Vagina (tissue), 2 donors: ENCODE results near the gene HOXA5. TPM values are rescaled to one million over a fixed set of nuclear protein-coding genes. Genes with fewer than 3 reads are reported as not detected.
A peak's percentile ranks its signal among the peaks of the same experiment; 100 is the strongest.

Experiments
- DNase-seq, 2 donors: peaks; one replicate each; pipeline ENCODE4 v3.0.0-alpha.2; 2017; ENCODE audit errors: extremely low spot score in 2 of 2
- H3K27ac ChIP-seq: fragments of 200-600 bp; sonication (generic); one replicate; pipeline ENCODE4 v1.5.1; 2019
- H3K27me3 ChIP-seq: fragments of 200-600 bp; sonication (generic); one replicate; pipeline ENCODE4 v1.5.1; 2019
- H3K36me3 ChIP-seq, 2 donors: fragments of 200-600 bp; sonication (generic); one replicate each; pipeline ENCODE4 v1.5.1; 2017 to 2019
- H3K4me1 ChIP-seq: fragments of 200-600 bp; sonication (generic); one replicate; pipeline ENCODE4 v1.5.1; 2019
- H3K4me3 ChIP-seq, 2 donors: fragments of 200-600 bp; sonication (generic); 1 replicate in 1 of 2; 2 replicates in 1 of 2; pipeline ENCODE4 v1.5.1; 2016 to 2019
- H3K9me3 ChIP-seq: fragments of 200-600 bp; sonication (generic); one replicate; pipeline ENCODE4 v1.5.1; 2019
- CTCF ChIP-seq, 3 experiments: fragments of 450-650 bp in 2 of 3; fragments of 200-600 bp in 1 of 3; sonication (generic) in 1 of 3; IDR thresholded peaks; one replicate each; pipeline ENCODE4 v1.5.1; 2017 to 2019; ENCODE audit warnings: antibody characterized with exemption in 3 of 3, mild to moderate bottlenecking in 2 of 3, moderate library complexity in 2 of 3
- POLR2A ChIP-seq, 2 donors: fragments of 450-650 bp; IDR thresholded peaks; one replicate each; pipeline ENCODE4 v1.6.1; 2017; ENCODE audit warnings: antibody characterized with exemption in 2 of 2, mild to moderate bottlenecking in 2 of 2, moderate library complexity in 2 of 2
- POLR2AphosphoS5 ChIP-seq, 2 donors: sonication (generic); formaldehyde crosslinking; IDR thresholded peaks; one replicate each; pipeline ENCODE4 v1.9.0; 2017; ENCODE audit warnings: antibody characterized with exemption in 2 of 2, mild to moderate bottlenecking in 2 of 2, low read depth in 1 of 2; ENCODE audit not compliant: insufficient read depth in 1 of 2
- intact Hi-C: fragments of 100-400 bp; cut with DNase I; formaldehyde crosslinking; loops from one replicate; pipeline ENCODE4 v1.15.1; 2023
- total RNA-seq: library from RNA; depleted of rRNA; stranded (reverse); fragments of >200 nt; gene quantifications from one replicate; pipeline ENCODE4 v1.2.3, GENCODE V29; 2016

Gene HOXA5
- total RNA-seq, 1 donor from 2014 or later, result 6.1 TPM

DNA sequence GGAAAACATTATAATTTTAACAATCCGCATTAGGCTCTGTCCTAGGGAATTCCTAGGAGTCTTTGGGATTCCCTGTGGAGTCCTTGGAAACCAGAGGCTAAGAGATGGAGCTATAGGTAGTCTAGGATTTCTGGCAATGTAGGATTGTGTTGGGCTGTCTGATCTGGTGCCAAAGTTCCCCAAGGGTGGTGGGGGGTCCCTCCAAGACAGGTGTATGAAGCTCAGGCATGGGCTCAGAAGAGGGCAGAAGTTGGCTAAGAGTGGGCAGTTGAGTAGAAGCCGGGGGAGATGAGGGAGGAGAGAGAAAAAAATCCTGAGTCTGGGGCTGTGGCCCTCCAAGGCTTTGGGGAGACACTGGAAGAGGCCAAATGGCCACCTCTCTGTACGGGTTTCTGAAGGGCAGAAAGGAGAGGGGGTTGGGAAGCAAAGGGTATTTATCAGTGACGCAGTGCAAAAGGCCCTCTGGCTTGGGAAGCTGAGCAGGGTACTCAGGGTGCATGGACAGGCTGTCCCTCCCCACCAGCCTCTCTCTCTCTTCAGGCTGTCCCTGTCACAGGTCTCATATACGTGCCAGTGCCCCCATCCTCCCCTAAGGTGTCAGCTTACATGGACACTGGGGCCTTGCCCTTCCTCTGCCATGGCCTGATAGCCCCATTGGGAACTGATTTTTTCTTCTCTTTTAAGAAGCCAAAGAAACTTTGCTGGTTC is 3.2 kb upstream of the HOXA5 start:
- peak in 1 of 2 donors; percentile 76 for DNase-seq
- Histone ChIP-seq H3K4me1 (peaks cover 43% of the 10 kb centered on the region), H3K36me3 (peaks cover 0 to 10% of the 10 kb centered on the region in 2 donors), H3K27ac (no peak overlapping the region), H3K4me3 (peak overlapping the region in 1 of 2 donors; percentile 49), H3K9me3 (no peaks in the 10 kb centered on the region), H3K27me3 (no peaks in the 10 kb centered on the region)
- intact Hi-C loops, result no loop called here
- no peak for TF ChIP-seq POLR2AphosphoS5 (IDR thresholded peaks at IDR 0.05; ENCODE audit: insufficient read depth in 1 of 2, low read depth in 1 of 2)
- TF ChIP-seq POLR2A (IDR thresholded peaks at IDR 0.05), result no peak
- TF ChIP-seq CTCF (IDR thresholded peaks at IDR 0.05), result no peak

GRCh38 chr7:27145914-27146412 is 2.5 kb upstream of the HOXA5 start:
- no peak for DNase-seq
- TF ChIP-seq CTCF (IDR thresholded peaks at IDR 0.05), result no peak
- no peak for TF ChIP-seq POLR2AphosphoS5 (IDR thresholded peaks at IDR 0.05; ENCODE audit: insufficient read depth in 1 of 2, low read depth in 1 of 2)
- TF ChIP-seq POLR2A (IDR thresholded peaks at IDR 0.05), result no peak
- Histone ChIP-seq H3K9me3 (no peaks in the 10 kb centered on the region), H3K27ac (no peak overlapping the region), H3K4me3 (no peak overlapping the region), H3K27me3 (no peaks in the 10 kb centered on the region), H3K36me3 (peaks cover 0 to 11% of the 10 kb centered on the region in 2 donors), H3K4me1 (peaks cover 43% of the 10 kb centered on the region)
- intact Hi-C loops, result no loop called here

GRCh38 chr7:27145165-27145913 is 1.9 kb upstream of the HOXA5 start:
- peaks cover 0 to 11% of the 10 kb centered on the region in 2 donors for H3K36me3 ChIP-seq
- no peaks in the 10 kb centered on the region for H3K27me3 ChIP-seq
- DNase-seq, result peak in 1 of 2 donors; percentile 72
- no peak overlapping the region for H3K4me3 ChIP-seq
- TF ChIP-seq CTCF (IDR thresholded peaks at IDR 0.05) (no peak), POLR2A (IDR thresholded peaks at IDR 0.05) (no peak), POLR2AphosphoS5 (IDR thresholded peaks at IDR 0.05; ENCODE audit: insufficient read depth in 1 of 2, low read depth in 1 of 2) (no peak)
- H3K27ac ChIP-seq, result no peak overlapping the region
- H3K9me3 ChIP-seq, result no peaks in the 10 kb centered on the region
- peaks cover 39% of the 10 kb centered on the region for H3K4me1 ChIP-seq
- intact Hi-C loops, result no loop called here

- H3K4me3 ChIP-seq, result no peak overlapping the region
- no peaks in the 10 kb centered on the region for H3K27me3 ChIP-seq
- intact Hi-C loops, result no loop called here
- H3K27ac ChIP-seq, result no peak overlapping the region
- DNase-seq, result no peak
- H3K9me3 ChIP-seq, result no peaks in the 10 kb centered on the region
- peaks cover 34% of the 10 kb centered on the region for H3K4me1 ChIP-seq
- TF ChIP-seq POLR2AphosphoS5 (IDR thresholded peaks at IDR 0.05; ENCODE audit: insufficient read depth in 1 of 2, low read depth in 1 of 2), result no peak
- TF ChIP-seq POLR2A (IDR thresholded peaks at IDR 0.05), result no peak
- TF ChIP-seq CTCF (IDR thresholded peaks at IDR 0.05), result no peak
- peaks cover 0 to 11% of the 10 kb centered on the region in 2 donors for H3K36me3 ChIP-seq
Observed at GRCh38 chr7:27144781-27145164, 1.3 kb upstream of the HOXA5 start.
